ENCODE measurements around the gene GSTA5.
"Not testable (repeated sequence)": the region's sequence is repeated elsewhere in the genome, so short reads cannot be mapped to it uniquely, and the experiment has no call there.

GSTA5 gene

GRCh38 chr6:52834481-52834880, 6.1 kb downstream of the GSTA5 start:
- no peak for DNase-seq (ENCODE audit: low read depth, low spot score)

GRCh38 chr6:52830869-52831268, 9.7 kb downstream of the GSTA5 start:
- DNase-seq (ENCODE audit: low read depth, low spot score): not testable (repeated sequence)

GRCh38 chr6:52829046-52829817, 11.4 kb downstream of the GSTA5 start:
- DNase-seq (ENCODE audit: low read depth, low spot score): no peak

- DNase-seq (ENCODE audit: low read depth, low spot score): not testable (repeated sequence)
Measured at GRCh38 chr6:52828621-52829020, 12.0 kb downstream of the GSTA5 start.

GRCh38 chr6:52827073-52827783, 13.4 kb downstream of the GSTA5 start:
- DNase-seq (ENCODE audit: low read depth, low spot score): not testable (repeated sequence)

- no peak for DNase-seq (ENCODE audit: low read depth, low spot score)
Measured at GRCh38 chr6:52826513-52826912, 14.1 kb downstream of the GSTA5 start.

- DNase-seq (ENCODE audit: low read depth, low spot score): not testable (repeated sequence)
Measured at GRCh38 chr6:52825900-52826459, 14.6 kb downstream of the GSTA5 start.

- not testable (repeated sequence) for DNase-seq (ENCODE audit: low read depth, low spot score)
Measured at GRCh38 chr6:52825270-52825793, 15.3 kb downstream of the GSTA5 start.

- DNase-seq (ENCODE audit: low read depth, low spot score): no peak
Measured at GRCh38 chr6:52821842-52822241, 18.8 kb downstream of the GSTA5 start.

GRCh38 chr6:52820198-52820597, 20.4 kb downstream of the GSTA5 start:
- DNase-seq (ENCODE audit: low read depth, low spot score): no peak

GRCh38 chr6:52815167-52816092, 25.2 kb downstream of the GSTA5 start:
- DNase-seq (ENCODE audit: low read depth, low spot score): no peak

GRCh38 chr6:52814545-52814944, 26.1 kb downstream of the GSTA5 start:
- not testable (repeated sequence) for DNase-seq (ENCODE audit: low read depth, low spot score)

GRCh38 chr6:52809777-52810176, 30.8 kb downstream of the GSTA5 start:
- DNase-seq (ENCODE audit: low read depth, low spot score): not testable (repeated sequence)

GRCh38 chr6:52808660-52809059, 32.0 kb downstream of the GSTA5 start:
- no peak for DNase-seq (ENCODE audit: low read depth, low spot score)

GRCh38 chr6:52803668-52804255, 36.9 kb downstream of the GSTA5 start, which contains the start of gene GSTA1:
TSS of gene GSTA1 (minus strand) at chr6:52803816. CDS start at chr6:52799267, 4,549 bp downstream.
- DNase-seq (ENCODE audit: low read depth, low spot score): not testable (repeated sequence)

- DNase-seq (ENCODE audit: low read depth, low spot score): no peak
Measured at GRCh38 chr6:52802806-52803205, 37.8 kb downstream of the GSTA5 start.

- DNase-seq (ENCODE audit: low read depth, low spot score): no peak
Measured at GRCh38 chr6:52801188-52801841, 39.3 kb downstream of the GSTA5 start.

- not testable (repeated sequence) for DNase-seq (ENCODE audit: low read depth, low spot score)
Measured at GRCh38 chr6:52799272-52799671, 41.3 kb downstream of the GSTA5 start.

GRCh38 chr6:52794366-52794765, 46.2 kb downstream of the GSTA5 start:
- DNase-seq (ENCODE audit: low read depth, low spot score): not testable (repeated sequence)

GRCh38 chr6:52790861-52791260, 49.8 kb downstream of the GSTA5 start:
- DNase-seq (ENCODE audit: low read depth, low spot score): no peak

Measured in iPS DF 19.7 (cell line).